Psoas muscle (tissue), 8 donors: Measurements from ENCODE around the gene SPARC. TPM values are rescaled to one million over a fixed set of nuclear protein-coding genes. Genes with fewer than 3 reads are reported as not detected.

Source experiments
- ATAC-seq, 4 donors: fragments of 200-7000 bp; cut with Tn5 transposase; one replicate each; pipeline ENCODE4 v1.9.1; 2020; ENCODE audit warnings: moderate library complexity in 3 of 4, mild to moderate bottlenecking in 2 of 4
- DNase-seq, 2 donors: peaks; one replicate each; pipeline ENCODE4 v3.0.0-alpha.2; 2020
- H3K27ac ChIP-seq: fragments of 200-600 bp; one replicate; pipeline ENCODE4 v1.8.0; 2022
- H3K27me3 ChIP-seq, 3 donors: fragments of 200-600 bp in 1 of 3; one replicate each; pipeline versions ENCODE4 v1.6.1 to v1.8.0; 2013 to 2022; ENCODE audit warnings: low read length in 2 of 3, mild to moderate bottlenecking in 2 of 3, moderate library complexity in 1 of 3; ENCODE audit not compliant: insufficient read depth in 3 of 3
- H3K36me3 ChIP-seq, 2 donors: fragments of 200-600 bp in 1 of 2; one replicate each; pipeline versions ENCODE4 v1.6.1 to v1.8.0; 2013 to 2022; ENCODE audit warnings: low read depth in 1 of 2, mild to moderate bottlenecking in 1 of 2, moderate library complexity in 1 of 2; ENCODE audit not compliant: insufficient read depth in 1 of 2
- H3K4me1 ChIP-seq: fragments of 200-600 bp; one replicate; pipeline ENCODE4 v1.8.0; 2022
- H3K4me3 ChIP-seq: fragments of 200-600 bp; one replicate; pipeline ENCODE4 v1.8.0; 2022; ENCODE audit warnings: mild to moderate bottlenecking
- H3K9me3 ChIP-seq: fragments of 200-600 bp; one replicate; pipeline ENCODE4 v1.8.0; 2022
- WGBS, 3 donors: extraction: QIAGEN DNeasy Blood & Tissue Kit; methylation state at CpG; one replicate each; pipeline versions ENCODE4 v1.1.6 to v1.1.7; 2013; 5-methylcytosine and 5-hydroxymethylcytosine counted together
- intact Hi-C, 2 donors: fragments of 100-400 bp; cut with DNase I; formaldehyde crosslinking; loops; one replicate each; pipeline versions ENCODE4 v1.11.0 to v1.14.2; 2022
- polyA plus RNA-seq, 3 donors: library from polyadenylated mRNA; stranded (reverse); fragments of 200-250 nt; gene quantifications; one replicate each; pipeline ENCODE4 v1.2.3, GENCODE V29; 2013
- total RNA-seq, 4 donors: library from RNA; stranded (reverse); fragmentation: NEBNext Ultra II Directional in 2 of 4; extraction: Animal tissue kit (Norgen Biotek cat#: 25700) in 2 of 4; gene quantifications; one replicate each; pipeline versions ENCODE4 v1.2.1 to v1.2.4, GENCODE V29; 2021 to 2023
- TF ChIP-seq, protein P1 (sequence below): fragments of 200-600 bp; IDR thresholded peaks from one replicate; pipeline ENCODE4 v1.8.0; 2022; ENCODE audit warnings: antibody characterized with exemption
- donor health status: healthy with polysubstance abuse.
- donor health status: DM: no; HTN: no; CAD: no; lungs with moderate emphysema.
- donor health status: Bipolar disorder and iron deficiency.
- donor health status: healthy.
- donor health status: DM: yes; HTN: yes; CAD: no.
- donor health status: DM: no; HTN: no; CAD: no.
- donor health status: DM: no; HTN: no; CAD: no.
- donor health status: DM: yes; HTN: yes; CAD: no.

SPARC gene
- total and polyA plus RNA-seq, 7 donors, result 111 to 687 (median 297) TPM

GRCh38 chr5:151678713-151679112 is 8.0 kb downstream of the SPARC start:
- Histone ChIP-seq H3K9me3 (no peaks in the 10 kb centered on the region), H3K4me3 (peak overlapping the region; percentile 3), H3K27ac (peak overlapping the region; percentile 89), H3K36me3 (peaks cover 0 to 31% of the 10 kb centered on the region in 2 donors), H3K27me3 (no peaks in the 10 kb centered on the region), H3K4me1 (peaks cover 92% of the 10 kb centered on the region)
- TF ChIP-seq, protein P1, sequence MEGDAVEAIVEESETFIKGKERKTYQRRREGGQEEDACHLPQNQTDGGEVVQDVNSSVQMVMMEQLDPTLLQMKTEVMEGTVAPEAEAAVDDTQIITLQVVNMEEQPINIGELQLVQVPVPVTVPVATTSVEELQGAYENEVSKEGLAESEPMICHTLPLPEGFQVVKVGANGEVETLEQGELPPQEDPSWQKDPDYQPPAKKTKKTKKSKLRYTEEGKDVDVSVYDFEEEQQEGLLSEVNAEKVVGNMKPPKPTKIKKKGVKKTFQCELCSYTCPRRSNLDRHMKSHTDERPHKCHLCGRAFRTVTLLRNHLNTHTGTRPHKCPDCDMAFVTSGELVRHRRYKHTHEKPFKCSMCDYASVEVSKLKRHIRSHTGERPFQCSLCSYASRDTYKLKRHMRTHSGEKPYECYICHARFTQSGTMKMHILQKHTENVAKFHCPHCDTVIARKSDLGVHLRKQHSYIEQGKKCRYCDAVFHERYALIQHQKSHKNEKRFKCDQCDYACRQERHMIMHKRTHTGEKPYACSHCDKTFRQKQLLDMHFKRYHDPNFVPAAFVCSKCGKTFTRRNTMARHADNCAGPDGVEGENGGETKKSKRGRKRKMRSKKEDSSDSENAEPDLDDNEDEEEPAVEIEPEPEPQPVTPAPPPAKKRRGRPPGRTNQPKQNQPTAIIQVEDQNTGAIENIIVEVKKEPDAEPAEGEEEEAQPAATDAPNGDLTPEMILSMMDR, result no peak
- WGBS, 3 donors, result 52 to 65% (median 59%) methylated on average over 5 of the region's 5 CpGs
- intact Hi-C loops, result loop anchor here in 1 of 2 donors (10.0 kb wide), 1 partner anchor 654 kb away; the partner anchor contains the start of gene GPX3
- ATAC-seq (no peak), DNase-seq (no peak)

DNA sequence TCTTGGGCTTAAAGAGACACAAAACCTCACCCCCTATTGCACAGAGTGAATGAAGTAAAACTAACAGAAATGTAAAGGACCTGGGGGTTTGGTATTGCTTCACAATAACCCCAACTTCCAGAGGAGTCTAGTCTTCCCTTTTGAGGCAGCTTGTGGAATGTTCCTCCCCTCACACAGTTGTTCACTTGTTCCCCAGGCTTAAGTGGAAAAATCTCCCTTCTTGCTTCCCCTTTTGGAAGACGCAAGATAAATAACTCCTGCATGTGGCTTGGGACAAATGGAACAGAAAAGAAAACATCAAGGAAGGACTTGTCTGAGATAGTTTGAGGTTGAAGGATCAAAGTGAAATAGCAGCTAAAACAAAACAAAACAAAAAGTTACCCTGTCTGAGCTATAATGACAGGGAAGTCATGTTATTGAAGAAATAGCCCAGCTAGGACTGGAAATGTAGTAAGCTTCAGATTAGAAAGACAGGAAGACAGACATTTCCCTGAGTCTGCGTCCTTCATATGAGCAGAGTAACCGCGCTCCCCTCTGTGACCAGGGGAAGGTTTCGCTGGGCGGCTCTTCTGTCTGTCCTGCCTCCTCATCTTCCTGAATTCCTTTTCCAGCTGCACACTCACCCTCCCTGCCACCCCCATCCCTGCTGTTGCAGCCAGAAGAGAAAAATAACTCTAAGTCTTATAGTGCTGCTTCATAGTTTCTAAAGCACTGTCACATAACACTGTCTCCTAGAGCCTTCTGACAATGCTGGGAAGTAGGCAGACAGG is 8.8 kb downstream of the SPARC start:
- peaks cover 0 to 38% of the 10 kb centered on the region in 2 donors for H3K36me3 ChIP-seq
- peak in 1 of 2 donors; percentile 63 for DNase-seq

GRCh38 chr5:151676719-151677118 is 10.0 kb downstream of the SPARC start:
- Histone ChIP-seq H3K36me3 (peaks cover 0 to 44% of the 10 kb centered on the region in 2 donors), H3K4me1 (peaks cover 91% of the 10 kb centered on the region), H3K4me3 (peak overlapping the region; percentile 24), H3K9me3 (no peaks in the 10 kb centered on the region), H3K27ac (peak overlapping the region; percentile 89), H3K27me3 (no peaks in the 10 kb centered on the region)
- intact Hi-C loops, result loop anchor here in 1 of 2 donors (10.0 kb wide), 1 partner anchor 652 kb away; the partner anchor contains the start of gene GPX3
- WGBS, 3 donors, result 43 to 76% (median 59%) methylated on average over 2 of the region's 2 CpGs
- DNase-seq, result no peak
- ATAC-seq, result no peak
- TF ChIP-seq, protein P1, result no peak

More for the DNA sequence above, 8.8 kb downstream of the SPARC start:
- intact Hi-C loops, result loop anchor here in 1 of 2 donors (10.0 kb wide), 1 partner anchor 653 kb away; the partner anchor contains the start of gene GPX3
- Histone ChIP-seq H3K4me3 (peak overlapping the region; percentile 3), H3K27me3 (no peaks in the 10 kb centered on the region), H3K9me3 (no peaks in the 10 kb centered on the region), H3K27ac (peak overlapping the region; percentile 89), H3K4me1 (peaks cover 90% of the 10 kb centered on the region)
- WGBS, 3 donors, result 49 to 58% (median 52%) methylated on average over 6 of the region's 6 CpGs
- ATAC-seq, result peak; percentile 28 to 73 (median 45)
- TF ChIP-seq, protein P1, result no peak

DNA sequence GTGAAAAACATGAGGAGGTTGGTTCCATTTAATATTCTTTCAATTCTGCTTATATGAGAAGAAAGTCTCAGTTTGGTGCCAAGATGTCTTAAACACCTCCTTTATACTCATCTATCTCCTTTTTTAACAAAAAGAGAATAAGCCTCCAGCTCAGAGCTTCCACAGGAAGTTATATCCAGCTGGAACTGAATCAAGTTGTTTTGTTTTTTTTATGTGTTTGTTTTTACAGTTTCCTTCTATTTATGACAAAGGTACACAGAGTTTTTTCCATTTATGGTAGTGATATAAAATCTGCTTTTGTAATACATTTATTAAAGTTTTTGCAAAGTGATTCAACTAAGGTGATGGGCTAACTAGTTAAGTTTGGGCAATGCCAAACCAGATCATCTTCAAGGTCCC is 10.4 kb downstream of the SPARC start:
- H3K4me3 ChIP-seq, result peak overlapping the region; percentile 24
- H3K36me3 ChIP-seq, result peaks cover 0 to 47% of the 10 kb centered on the region in 2 donors
- H3K4me1 ChIP-seq, result peaks cover 91% of the 10 kb centered on the region
- ATAC-seq (no peak), DNase-seq (no peak)
- peak overlapping the region; percentile 89 for H3K27ac ChIP-seq
- TF ChIP-seq, protein P1, result no peak
- intact Hi-C loops, result loop anchor here in 1 of 2 donors (10.0 kb wide), 1 partner anchor 652 kb away; the partner anchor contains the start of gene GPX3
- H3K27me3 ChIP-seq, result no peaks in the 10 kb centered on the region
- no peaks in the 10 kb centered on the region for H3K9me3 ChIP-seq
